HG03280 (cell line): Measurements from ENCODE around the gene IL3.
"Not testable (repeated sequence)": the region's sequence is repeated elsewhere in the genome, so short reads cannot be mapped to it uniquely, and the experiment has no call there.

Source experiments
- ATAC-seq: cut with Tn5 transposase; IDR thresholded peaks from one replicate; pipeline ENCODE4 v1.9.1; 2021; ENCODE audit warnings: mild to moderate bottlenecking, moderate library complexity; ENCODE audit not compliant: unreplicated experiment

IL3 gene

DNA sequence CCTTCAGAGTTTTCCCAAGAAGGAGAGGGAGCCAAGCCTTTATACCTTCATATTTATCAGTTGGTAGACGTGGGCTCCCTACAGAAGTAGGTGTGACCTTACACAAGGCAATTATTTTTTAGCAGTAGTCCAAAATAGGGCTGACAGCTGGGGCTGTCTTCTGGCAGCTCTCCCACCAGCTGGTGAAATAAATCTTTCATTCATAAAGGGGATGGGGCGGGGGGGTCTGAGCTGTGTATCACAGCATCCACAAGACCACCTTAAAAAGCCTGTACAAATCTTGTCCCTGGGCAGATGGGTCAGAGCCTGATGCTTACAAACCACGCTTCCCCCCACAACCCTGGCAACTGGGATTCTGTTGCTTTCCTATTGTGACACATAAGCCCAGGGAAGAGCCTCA is 32.8 kb downstream of the IL3 start:
- no peak for ATAC-seq

DNA sequence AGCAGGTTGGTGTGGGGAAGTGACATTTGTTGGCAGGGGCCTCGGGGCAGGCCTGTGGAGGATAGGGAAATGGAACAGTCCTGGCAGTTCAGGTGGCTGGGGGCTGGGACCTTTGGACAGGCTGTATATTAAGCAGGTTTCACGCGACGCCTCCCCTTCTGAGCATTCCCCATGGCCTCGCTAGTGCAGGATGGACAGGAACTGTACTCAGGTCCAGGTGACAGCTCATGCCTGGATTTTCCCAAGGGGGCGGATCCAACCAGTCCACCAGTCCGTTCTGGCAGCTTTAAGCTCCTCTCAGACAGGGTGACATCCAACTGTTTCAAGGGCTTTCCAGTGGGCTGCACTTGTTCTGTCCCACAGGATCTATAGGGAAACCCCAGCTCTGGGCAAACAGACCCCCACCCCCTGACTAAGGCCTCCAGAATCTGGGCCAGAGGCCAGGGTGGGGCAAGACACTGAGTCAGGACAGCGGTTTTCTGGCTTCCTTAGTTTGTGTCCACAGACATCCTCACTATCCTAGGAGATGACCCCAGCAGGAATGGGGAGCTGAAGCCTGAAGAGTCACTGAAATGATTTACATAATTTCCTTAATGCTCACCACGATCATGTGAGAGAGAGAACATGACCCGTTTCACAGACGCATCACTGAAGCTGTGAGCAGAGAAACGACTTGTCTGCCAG is 34.1 kb downstream of the IL3 start:
- ATAC-seq: no peak

DNA sequence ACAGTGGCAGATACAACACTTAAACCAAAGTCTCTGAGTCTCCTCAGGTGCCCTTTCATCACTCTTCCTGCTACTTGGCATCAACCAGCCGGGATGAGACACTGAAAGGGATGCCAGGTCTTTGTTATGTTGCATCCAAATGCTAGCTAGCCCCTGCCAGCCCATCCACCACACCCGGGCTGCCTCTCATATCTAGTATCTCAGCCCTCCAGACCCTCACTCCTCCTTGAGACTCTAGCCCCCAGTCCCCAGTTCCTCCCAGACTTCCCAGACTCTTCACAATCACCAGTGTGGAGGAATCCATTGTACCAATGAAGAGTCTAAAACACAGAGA is 34.6 kb downstream of the IL3 start:
- no peak for ATAC-seq

DNA sequence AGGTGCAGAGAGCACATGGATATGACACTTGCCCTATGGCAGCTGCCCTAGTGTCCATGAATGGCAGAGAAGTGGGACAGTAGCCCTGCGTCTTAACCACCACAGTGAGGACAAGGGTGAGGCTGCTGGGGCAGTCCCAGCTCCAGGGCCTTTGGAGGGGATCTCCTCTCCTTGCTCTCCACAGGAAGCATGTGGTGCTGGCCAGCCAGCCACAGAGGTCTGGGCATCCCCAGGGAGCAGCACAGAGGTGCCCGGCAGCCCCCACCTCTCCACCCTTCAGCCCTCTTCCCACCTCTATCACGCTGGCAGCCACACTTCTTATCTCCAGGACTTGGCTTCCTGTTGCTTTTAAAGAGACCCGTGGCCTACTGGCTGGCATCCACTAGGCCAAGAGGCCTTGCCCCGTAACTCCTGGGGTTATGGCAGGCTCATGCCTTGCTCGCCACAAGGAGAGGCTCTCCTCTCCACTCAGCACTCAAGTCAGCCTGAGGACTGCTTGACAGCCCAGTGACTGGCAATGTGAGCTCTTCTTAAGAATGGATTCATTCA is 35.0 kb downstream of the IL3 start:
- no peak for ATAC-seq

DNA sequence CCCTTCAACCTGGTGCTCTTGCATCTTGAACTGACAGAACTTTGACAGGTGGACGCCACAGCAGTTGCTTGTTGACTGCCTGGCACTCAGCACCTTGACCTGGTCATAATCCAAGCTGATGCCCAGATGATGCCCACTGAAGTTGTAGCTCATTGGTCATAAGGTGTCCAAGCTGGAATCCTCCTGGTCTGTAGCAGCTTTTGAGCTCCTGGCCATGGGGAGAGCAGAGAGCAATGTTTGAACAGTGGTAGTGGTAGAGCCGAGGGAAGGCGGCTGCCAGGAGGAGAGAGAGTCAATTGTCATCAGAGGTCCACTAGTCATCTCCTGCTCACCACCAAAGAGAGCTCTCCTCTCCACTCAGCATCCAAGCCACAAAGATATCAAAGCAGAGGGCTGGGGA is 36.4 kb downstream of the IL3 start:
- no peak for ATAC-seq

DNA sequence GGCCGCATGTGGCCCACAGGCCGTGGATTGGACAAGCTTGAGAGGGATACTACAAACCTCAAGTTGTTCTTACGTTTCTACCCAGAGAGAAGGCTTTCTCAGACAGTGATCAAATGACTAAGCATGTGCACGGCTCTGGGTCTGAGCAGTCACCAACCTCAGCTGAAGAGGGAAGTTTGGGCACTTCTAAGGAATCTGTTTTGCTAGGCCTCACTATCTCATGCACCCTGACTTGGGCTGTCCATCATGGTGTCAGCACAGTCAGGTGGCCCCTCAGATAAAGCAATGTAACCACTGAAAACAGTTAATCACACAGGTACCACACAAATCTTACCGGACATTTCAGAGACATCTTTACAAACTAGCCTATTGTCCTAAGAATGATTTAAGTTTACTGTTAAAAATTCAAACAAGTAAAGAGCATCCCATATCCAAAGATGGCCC is 37.7 kb downstream of the IL3 start:
- ATAC-seq: no peak

DNA sequence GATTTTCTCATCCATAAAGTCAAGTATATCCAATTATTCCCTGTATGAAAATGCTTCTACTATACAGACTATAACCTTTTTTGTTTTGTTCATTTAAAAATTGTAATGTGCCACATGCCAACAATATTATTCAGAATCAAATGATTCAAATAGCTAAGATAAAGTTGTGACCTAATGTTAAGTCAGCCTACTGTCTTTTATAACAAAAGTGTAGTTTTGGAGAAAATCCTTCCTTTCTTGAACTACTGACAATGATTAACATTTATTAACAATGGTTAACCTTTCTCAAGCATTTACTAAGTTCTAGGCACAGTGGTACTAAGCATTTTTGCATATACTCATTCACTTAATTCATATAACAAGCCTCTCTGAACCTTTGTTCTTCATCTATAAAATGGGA is 38.2 kb downstream of the IL3 start:
- ATAC-seq: no peak

DNA sequence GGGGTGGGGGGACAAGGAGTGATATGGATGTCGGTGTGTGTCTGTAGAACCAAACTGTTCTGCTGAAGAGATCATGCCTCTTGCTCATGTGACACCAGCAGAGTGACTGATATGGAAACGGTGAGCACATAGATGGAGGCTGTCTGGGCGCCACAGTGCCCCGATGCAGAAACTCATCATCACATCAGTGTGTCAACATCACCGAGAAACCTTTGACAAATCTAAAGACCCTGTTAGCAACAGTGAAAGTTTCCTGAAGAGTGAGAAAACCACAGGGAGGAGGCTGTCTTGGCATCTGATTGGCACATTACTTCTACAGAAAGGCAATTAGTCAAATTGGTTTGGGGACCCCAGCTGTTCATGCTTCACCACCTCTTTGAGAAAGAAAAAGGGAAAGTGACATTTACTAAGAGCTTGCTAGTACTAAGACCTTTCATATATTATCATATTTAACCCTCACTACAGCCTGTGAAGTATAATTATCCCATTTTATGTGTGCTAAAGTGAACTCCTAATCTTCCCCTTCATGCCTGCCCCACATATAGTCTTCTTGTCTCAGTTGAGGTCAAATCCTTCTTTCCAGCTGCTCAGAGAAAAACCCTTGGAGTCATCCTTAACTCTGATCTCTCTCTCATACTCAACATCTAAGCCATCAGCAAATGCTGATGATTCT is 38.8 kb downstream of the IL3 start:
- ATAC-seq: peak; percentile 31

DNA sequence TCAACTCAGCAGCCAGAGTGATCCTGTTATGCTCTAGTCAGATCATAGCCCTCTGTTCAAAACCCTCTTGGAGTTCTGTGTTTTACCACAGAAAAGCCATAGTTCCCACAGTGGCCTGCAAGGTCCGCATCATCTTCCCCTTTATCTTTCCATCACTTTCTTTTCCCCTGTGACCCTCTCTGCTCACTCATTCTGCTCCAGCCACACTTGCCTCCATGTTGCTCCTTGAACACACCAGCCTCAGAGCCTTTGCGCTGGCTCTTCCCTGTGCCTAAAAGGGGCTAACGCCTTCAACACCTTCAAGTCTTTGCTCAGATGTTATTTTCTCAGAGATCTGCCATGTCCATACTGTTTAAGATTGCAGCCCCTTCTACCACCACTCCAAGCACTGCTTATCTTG is 39.5 kb downstream of the IL3 start:
- ATAC-seq: no peak

DNA sequence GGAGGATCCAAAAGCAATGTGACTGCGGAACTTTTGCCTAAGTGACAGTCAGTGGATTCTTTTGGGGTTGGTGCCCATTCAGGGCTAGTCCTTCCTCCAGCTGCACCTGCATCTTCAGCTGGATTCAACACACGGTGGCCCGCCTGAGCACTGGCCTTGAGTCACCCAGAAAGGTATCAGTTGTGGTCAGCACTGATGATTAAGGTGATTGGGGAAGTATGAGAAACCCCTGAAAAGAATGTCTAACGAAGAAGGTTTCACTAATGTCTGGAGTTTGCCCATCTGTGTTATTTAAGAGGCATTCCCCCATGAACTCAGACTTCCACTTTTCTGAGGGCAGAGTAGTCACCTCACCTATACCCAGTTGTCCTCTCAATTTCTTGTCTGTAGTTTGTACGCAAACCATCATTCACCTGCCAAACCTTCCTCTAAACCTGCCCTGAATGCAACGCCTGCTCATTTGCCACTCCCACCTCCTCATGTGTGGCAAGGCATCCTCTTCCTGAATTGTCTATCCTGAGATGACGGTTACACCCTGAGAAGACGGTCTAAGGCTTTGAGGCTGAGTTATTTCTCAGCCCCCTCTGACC is 40.3 kb downstream of the IL3 start:
- ATAC-seq: no peak

DNA sequence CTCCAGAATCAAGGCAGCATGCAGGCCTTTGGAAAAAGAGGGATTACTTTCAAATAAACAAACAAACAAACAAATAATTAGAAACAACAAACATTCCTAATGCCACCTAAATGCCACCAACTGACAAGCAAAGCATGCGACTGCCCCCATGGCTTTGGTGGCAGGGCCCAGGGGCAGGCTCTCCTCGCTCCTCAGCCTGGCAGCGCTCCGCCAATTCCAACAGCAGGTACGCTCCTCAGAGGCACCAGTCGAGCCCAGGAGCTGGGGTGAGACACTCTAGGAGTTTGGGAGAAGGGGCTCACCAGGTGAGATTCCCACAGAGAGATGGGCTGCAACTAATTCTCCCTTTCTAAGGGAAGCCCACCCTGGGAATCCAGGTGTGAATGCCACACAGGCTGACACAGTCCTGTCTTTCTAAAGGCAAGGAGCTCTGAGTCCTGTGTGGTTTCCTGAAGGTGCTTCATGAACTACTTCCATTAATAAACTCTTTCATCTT is 41.0 kb downstream of the IL3 start:
- ATAC-seq: no peak

DNA sequence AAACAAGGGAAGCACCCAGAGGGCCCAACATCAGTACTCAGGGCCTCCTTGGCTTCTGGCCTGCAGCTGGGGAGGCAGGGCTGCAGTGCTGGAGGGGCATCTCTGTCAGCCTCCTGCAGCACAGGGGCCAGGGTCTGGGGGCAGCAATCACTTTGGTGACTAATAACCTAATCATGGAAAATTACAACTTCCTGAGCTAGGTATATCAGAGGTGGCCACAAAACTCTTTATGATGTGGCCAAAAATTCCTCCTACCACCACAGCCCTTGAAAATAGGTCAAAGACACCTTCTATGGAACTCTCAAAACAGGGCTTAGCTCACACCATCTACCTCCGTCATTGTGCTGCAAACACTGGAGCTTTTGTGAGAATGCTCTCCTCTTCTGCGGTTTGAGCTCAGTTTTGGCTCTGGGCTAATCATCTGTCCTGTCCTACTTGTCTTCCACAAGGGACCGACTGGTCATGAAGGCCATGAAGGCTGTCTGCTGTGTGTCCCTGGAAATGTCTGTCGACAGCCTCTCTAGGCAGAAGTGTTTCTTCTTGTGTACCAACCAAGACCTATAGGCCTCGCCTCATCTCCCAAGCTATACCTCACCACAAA is 41.7 kb downstream of the IL3 start:
- no peak for ATAC-seq

DNA sequence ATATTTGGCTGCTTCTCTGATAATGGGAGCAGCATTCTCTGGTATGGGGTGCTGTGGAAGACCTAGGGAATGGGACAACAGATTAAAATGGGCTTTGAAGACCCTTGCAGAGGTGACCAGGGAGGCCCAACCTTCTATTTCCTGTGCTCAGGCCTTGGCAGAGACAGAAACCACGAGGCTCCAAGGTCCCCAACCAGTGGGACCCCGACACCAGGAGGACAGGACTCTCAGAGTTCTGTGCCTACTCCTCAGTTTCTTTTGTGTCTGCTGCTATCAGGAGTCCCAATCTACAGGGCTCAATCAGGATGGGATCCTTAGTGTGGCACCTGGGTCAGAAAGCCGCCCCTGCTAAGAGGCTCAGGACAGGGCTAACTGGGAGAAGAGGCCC is 42.5 kb downstream of the IL3 start:
- ATAC-seq: no peak

DNA sequence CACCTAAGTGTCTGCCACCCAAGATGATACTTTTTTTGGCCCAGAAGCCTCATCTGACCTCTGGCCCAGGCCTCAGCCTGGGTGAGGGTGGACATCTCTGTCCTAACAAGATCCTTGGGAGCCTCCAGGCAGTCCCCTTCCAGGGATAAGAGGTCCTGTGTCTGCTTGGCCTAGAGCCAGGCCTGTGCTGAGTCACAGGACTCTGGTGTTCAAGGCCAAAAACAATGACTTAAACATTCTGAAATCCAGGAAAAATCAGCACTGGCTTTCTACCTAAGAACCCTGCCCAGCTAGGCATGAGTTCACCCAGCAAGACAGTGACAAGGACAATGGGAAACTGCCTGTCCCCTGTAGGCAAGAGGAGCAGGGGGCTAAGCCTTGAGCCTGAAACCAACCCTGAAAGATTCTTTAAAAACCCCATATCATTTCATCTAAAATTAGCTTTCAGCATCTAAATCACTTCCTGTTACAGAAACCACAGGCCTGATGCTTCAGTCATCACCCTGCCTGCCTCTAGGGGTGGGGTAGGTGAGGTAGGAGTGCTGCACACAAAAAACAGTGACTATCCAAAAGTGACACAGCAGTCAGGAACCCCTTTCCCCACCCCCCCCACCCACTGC is 43.0 kb downstream of the IL3 start:
- peak; percentile 79 for ATAC-seq

DNA sequence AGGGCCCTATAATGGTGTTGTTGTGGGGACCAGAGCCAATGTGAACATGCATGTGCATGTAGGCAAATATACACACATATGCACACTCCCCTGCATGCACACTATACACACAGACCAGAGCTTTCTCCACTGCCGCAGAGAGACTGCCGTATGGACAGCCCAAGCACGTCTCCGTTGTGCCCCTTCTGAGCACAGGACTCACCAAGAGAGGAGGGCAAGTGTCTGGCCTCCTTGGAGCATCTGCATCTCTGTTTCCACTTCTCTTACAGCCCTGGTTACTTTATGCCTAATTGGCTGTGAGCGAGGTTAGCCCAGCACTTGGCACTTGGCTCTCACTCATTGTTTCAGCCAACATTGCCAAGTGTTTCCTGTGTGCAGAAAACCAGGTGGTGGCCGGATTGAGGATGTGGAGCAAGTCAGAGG is 43.5 kb downstream of the IL3 start:
- peak; percentile 6 for ATAC-seq

DNA sequence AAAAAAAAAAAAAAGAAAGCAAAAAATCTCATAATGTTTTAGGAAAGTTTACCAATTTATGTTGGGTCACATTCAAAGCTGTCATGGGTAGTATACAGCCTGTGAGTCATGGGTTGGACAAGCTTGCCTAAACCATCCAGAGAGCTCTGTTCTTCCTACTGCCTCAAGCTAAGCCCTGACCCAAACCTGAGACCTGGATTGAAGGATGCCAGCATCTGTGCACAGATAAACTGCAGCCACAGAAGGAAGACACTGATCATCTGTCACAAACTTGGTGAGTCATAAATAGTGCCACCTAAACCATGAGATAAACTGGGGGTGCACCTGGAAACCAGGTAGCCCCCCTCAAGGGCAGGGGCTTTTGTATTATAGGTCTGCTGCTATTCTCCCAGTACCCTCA is 44.1 kb downstream of the IL3 start:
- ATAC-seq: no peak

DNA sequence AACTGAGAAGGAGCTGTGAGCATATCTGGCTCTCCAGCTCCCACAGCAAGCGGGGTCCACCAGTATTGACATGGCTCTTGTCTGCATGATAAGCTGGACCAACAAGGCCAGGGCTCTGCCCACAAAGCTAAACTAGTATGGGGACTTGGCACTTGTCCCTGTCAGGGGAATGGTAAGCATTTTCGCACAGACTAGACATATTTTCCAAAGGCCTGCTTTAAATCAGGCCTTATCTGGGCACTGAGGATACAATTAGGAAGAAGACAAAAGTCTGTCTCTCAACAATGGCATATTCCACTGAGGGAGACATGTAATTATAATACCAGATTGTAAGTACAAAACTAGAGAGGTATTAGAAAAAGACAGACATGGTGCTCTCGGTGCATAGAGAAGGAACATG is 45.2 kb downstream of the IL3 start:
- ATAC-seq: no peak

DNA sequence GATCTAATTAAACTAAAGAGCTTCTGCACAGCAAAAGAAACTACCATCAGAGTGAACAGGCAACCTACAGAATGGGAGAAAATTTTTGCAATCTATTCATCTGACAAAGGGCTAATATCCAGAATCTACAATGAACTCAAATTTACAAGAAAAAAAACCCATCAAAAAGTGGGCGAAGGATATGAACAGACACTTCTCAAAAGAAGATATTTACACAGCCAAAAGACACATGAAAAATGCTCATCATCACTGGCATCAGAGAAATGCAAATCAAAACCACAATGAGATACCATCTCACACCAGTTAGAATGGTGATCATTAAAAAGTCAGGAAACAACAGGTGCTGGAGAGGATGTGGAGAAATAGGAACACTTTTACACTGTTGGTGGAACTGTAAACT is 48.0 kb downstream of the IL3 start:
- ATAC-seq: not testable (repeated sequence)

DNA sequence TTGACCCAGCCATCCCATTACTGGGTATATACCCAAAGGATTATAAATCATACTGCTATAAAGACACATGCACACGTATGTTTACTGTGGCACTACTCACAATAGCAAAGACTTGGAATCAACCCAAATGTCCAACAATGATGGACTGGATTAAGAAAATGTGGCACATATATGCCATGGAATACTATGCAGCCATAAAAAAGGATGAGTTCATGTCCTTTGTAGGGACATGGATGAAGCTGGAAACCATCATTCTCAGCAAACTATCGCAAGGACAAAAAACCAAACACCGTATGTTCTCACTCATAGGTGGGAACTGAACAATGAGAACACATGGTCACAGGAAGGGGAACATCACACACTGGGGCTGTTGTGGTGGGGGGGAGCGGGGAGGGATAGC is 48.5 kb downstream of the IL3 start:
- ATAC-seq: not testable (repeated sequence)

DNA sequence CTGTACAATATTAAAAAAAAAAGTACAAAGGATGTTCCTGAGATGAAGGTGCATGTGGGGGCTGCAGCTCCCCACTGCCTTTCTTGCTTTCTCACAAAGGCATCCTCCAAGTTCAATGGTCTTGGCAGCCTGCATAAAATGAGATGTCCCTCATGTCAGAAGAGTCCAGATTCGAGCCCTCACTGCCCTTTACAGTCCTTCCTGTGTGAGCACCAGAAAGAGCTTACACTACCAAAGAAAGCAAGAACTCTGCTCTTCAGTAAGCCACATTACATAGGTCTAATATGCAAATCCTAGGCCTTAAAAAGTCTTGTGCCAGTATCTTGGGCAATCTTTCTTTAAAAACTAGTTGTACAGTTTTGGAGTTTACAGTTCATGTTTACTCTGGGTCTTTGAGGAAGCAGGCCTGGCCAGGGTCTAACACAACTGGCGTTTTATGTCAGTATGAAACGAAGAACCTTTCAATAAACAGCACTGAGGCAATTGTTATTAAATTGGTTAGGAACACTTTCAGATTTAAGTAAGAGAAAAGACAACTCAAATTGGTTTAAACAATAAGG is 49.1 kb downstream of the IL3 start:
- no peak for ATAC-seq

DNA sequence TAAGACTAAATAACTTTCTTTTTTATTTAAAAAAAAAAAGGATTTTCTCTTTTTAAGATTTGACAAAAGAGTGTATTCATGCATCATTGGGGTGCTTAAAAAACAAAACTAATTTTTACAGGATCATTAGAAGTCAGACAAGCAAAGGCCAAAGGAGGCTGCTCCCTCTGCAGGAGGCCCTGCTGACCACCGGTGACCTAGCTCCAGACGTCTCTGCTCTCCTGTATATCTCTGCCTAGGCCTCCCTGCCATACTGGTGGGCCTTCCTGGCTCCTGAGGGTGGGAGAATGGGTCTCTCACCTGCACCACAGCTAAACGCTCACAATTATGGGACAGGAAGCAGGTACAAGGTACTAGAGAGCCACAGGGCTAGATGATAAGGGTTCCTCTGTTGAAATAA is 49.7 kb downstream of the IL3 start:
- no peak for ATAC-seq
